ENCODE measurements around the gene PDE6C.

PDE6C gene

GRCh38 chr10:93593254-93593653 is 19.1 kb upstream of the PDE6C start:
- H3K4me3 ChIP-seq = no peak overlapping the region
- no peak for TF ChIP-seq CTCF (IDR thresholded peaks at IDR 0.05)
- H3K27ac ChIP-seq = no peak overlapping the region
- DNase-seq (ENCODE audit: low spot score) = no peak

- no peak overlapping the region for H3K4me3 ChIP-seq
- TF ChIP-seq CTCF (IDR thresholded peaks at IDR 0.05) = no peak
- H3K27ac ChIP-seq = no peak overlapping the region
- peak; percentile 68 for DNase-seq (ENCODE audit: low spot score)
Observed at GRCh38 chr10:93593749-93594148, 18.6 kb upstream of the PDE6C start.

GRCh38 chr10:93594518-93594917 is 17.8 kb upstream of the PDE6C start:
- TF ChIP-seq CTCF (IDR thresholded peaks at IDR 0.05) = no peak
- no peak overlapping the region for H3K4me3 ChIP-seq
- DNase-seq (ENCODE audit: low spot score) = no peak
- H3K27ac ChIP-seq = no peak overlapping the region

GRCh38 chr10:93595378-93596161 is 16.8 kb upstream of the PDE6C start:
- Histone ChIP-seq H3K27ac (no peak overlapping the region), H3K4me3 (no peak overlapping the region)
- no peak for DNase-seq (ENCODE audit: low spot score)
- no peak for TF ChIP-seq CTCF (IDR thresholded peaks at IDR 0.05)

GRCh38 chr10:93596539-93596938 is 15.8 kb upstream of the PDE6C start:
- H3K27ac ChIP-seq = no peak overlapping the region
- no peak for DNase-seq (ENCODE audit: low spot score)
- H3K4me3 ChIP-seq = no peak overlapping the region
- no peak for TF ChIP-seq CTCF (IDR thresholded peaks at IDR 0.05)

- DNase-seq (ENCODE audit: low spot score) = no peak
- no peak for TF ChIP-seq CTCF (IDR thresholded peaks at IDR 0.05)
- no peak overlapping the region for H3K4me3 ChIP-seq
Observed at GRCh38 chr10:93597075-93597599, 15.2 kb upstream of the PDE6C start.

GRCh38 chr10:93598157-93598556 is 14.2 kb upstream of the PDE6C start:
- TF ChIP-seq CTCF (IDR thresholded peaks at IDR 0.05) = no peak
- Histone ChIP-seq H3K27ac (no peak overlapping the region), H3K4me3 (no peak overlapping the region)
- DNase-seq (ENCODE audit: low spot score) = no peak

More at GRCh38 chr10:93597075-93597599, 15.2 kb upstream of the PDE6C start:
- H3K27ac ChIP-seq = no peak overlapping the region

All from coronary artery (tissue), 2 donors.